RWPE1 (cell line): ENCODE measurements around the gene TMOD2.

ENCODE experiments used
- CTCF ChIA-PET: fragments of 350-600 bp; sonication (Branson Sonifier 250); formaldehyde crosslinking; extraction: SDS; loops from one replicate; lab custom pipeline; 2021; lab: Yijun Ruan, JAX
- POLR2A ChIA-PET: fragments of 400-600 bp; formaldehyde crosslinking; extraction: SDS; loops from one replicate; lab custom pipeline; 2020; ENCODE audit warnings: antibody characterized with exemption; ENCODE audit not compliant: low non-redundant PET; lab: Yijun Ruan, JAX
- DNase-seq: peaks from one replicate; pipeline ENCODE4 v3.0.0; 2012; ENCODE audit warnings: low spot score
- H3K27ac ChIP-seq: fragments of 450-650 bp; 2 replicates; pipeline ENCODE4 v1.5.1; 2017
- CTCF ChIP-seq: fragments of 450-650 bp; conservative IDR thresholded peaks from 2 replicates; pipeline ENCODE4 v1.5.1; 2017; ENCODE audit warnings: low read depth, mild to moderate bottlenecking

Gene TMOD2

GRCh38 chr15:51751697-51752683 lies 593 bp downstream of the TMOD2 start:
- CTCF ChIA-PET = interaction anchor here (0.6 to 0.9 kb wide), 2 partner anchors 24 to 177 kb away, joined by 3 read pairs; no protein-coding TSS in a partner anchor
- POLR2A ChIA-PET = no interaction called here
- no peak for TF ChIP-seq CTCF
- DNase-seq = peak; percentile 43
- H3K27ac ChIP-seq = peak overlapping the region; percentile 44

- CTCF ChIA-PET = no interaction called here
- no peak for TF ChIP-seq CTCF
- POLR2A ChIA-PET = no interaction called here
- no peak for DNase-seq
- no peak overlapping the region for H3K27ac ChIP-seq
These were observed 1.5 kb downstream of the TMOD2 start for GRCh38 chr15:51752888-51753287.

- ChIA-PET POLR2A (no interaction called here), CTCF (interaction anchor here (0.6 to 1.3 kb wide), 2 partner anchors 88 to 219 kb away, joined by 3 to 4 read pairs; no protein-coding TSS in a partner anchor)
- no peak for TF ChIP-seq CTCF
- no peak for DNase-seq
- no peak overlapping the region for H3K27ac ChIP-seq
These were observed 2.9 kb downstream of the TMOD2 start for GRCh38 chr15:51754267-51754666.

GRCh38 chr15:51755790-51756189 lies 4.4 kb downstream of the TMOD2 start:
- CTCF ChIA-PET = interaction anchor here (0.7 to 1.2 kb wide), 3 partner anchors 21 to 100 kb away, joined by 3 to 5 read pairs (median 3); no protein-coding TSS in a partner anchor
- no peak for DNase-seq
- H3K27ac ChIP-seq = no peak overlapping the region
- no peak for TF ChIP-seq CTCF
- POLR2A ChIA-PET = no interaction called here

GRCh38 chr15:51756482-51756881 lies 5.1 kb downstream of the TMOD2 start:
- no peak for DNase-seq
- CTCF ChIA-PET = no interaction called here
- H3K27ac ChIP-seq = no peak overlapping the region
- no peak for TF ChIP-seq CTCF
- POLR2A ChIA-PET = no interaction called here

GRCh38 chr15:51757450-51757849 lies 6.1 kb downstream of the TMOD2 start:
- no peak for DNase-seq
- ChIA-PET CTCF (interaction anchor here (0.7 to 1.1 kb wide), 2 partner anchors 19 to 25 kb away, joined by 3 read pairs; no protein-coding TSS in a partner anchor), POLR2A (no interaction called here)
- no peak for TF ChIP-seq CTCF
- H3K27ac ChIP-seq = no peak overlapping the region
